ENCODE measurements around the gene PRKG1.

DNA sequence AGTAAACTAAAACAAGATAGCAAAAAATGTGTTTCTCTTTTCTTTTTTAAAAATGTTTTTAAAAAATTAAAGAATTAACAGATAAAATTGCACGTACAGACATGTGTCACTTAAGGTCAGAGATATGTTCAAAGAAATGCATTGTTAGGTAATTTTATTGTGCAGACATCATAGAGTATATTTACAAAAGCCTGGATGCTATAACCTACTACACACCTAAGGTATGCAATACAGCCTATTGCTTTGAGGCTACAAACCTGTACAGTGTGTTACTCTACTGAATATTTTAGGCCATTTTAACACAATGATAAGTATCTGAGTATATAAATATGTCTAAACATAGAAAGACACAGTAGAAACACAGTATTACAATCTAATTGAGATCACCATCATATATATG is 253.1 kb downstream of the PRKG1 start:
- TF ChIP-seq CTCF (IDR thresholded peaks at IDR 0.05) (no peak), POLR2AphosphoS5 (IDR thresholded peaks at IDR 0.05) (no peak)
